CD8-positive, alpha-beta memory T cell (primary cell): Measurements from ENCODE around the gene OR2T5. TPM values are rescaled to one million over a fixed set of nuclear protein-coding genes. Genes with fewer than 3 reads are reported as not detected.
"Not testable (repeated sequence)": the region's sequence is repeated elsewhere in the genome, so short reads cannot be mapped to it uniquely, and the experiment has no call there.

Experiments used
- CTCF ChIA-PET: fragments of 350-600 bp; sonication (Branson Sonifier 250); formaldehyde crosslinking; loops from one replicate; lab custom pipeline; 2021; ENCODE audit warnings: antibody characterized with exemption; lab: Charles Lee
- POLR2A ChIA-PET: fragments of 350-600 bp; sonication (Branson Sonifier 250); formaldehyde crosslinking; loops from one replicate; lab custom pipeline; 2021; ENCODE audit warnings: antibody characterized with exemption; lab: Charles Lee
- DNase-seq, 5 donors: peaks; one replicate each; pipeline versions ENCODE4 v3.0.0 to v3.0.0-alpha.2; 2020 to 2022; ENCODE audit warnings: mixed read lengths in 1 of 5
- H3K27ac ChIP-seq: one replicate; pipeline ENCODE4 v1.7.0; 2013; ENCODE audit warnings: low read depth, mild to moderate bottlenecking, low read length, moderate library complexity
- H3K27me3 ChIP-seq: 2 replicates; pipeline ENCODE4 v1.7.0; 2013; ENCODE audit warnings: low read length, mild to moderate bottlenecking; ENCODE audit not compliant: insufficient read depth, poor library complexity, severe bottlenecking
- H3K36me3 ChIP-seq: 2 replicates; pipeline ENCODE4 v1.7.0; 2013; ENCODE audit warnings: mild to moderate bottlenecking, low read length, moderate library complexity; ENCODE audit not compliant: insufficient read depth
- H3K4me1 ChIP-seq: 2 replicates; pipeline ENCODE4 v1.7.0; 2013; ENCODE audit warnings: mild to moderate bottlenecking, low read length, moderate library complexity; ENCODE audit not compliant: insufficient read depth
- H3K4me3 ChIP-seq: 2 replicates; pipeline ENCODE4 v1.7.0; 2013; ENCODE audit warnings: mild to moderate bottlenecking, low read length
- H3K9me3 ChIP-seq: 2 replicates; pipeline ENCODE4 v1.7.0; 2013; ENCODE audit warnings: mild to moderate bottlenecking, low read length
- H3K27ac Mint-ChIP-seq, 8 donors: one replicate each; pipeline ENCODE4 v1.8.0; 2020 to 2021; ENCODE audit warnings: mixed read lengths in 8 of 8, mild to moderate bottlenecking in 6 of 8, inconsistent platforms in 3 of 8, moderate library complexity in 3 of 8
- H3K27me3 Mint-ChIP-seq, 2 donors: one replicate each; pipeline ENCODE4 v1.8.0; 2020 to 2021; ENCODE audit warnings: mixed read lengths in 2 of 2, mild to moderate bottlenecking in 1 of 2, moderate library complexity in 1 of 2
- H3K36me3 Mint-ChIP-seq, 3 donors: one replicate each; pipeline ENCODE4 v1.8.0; 2020 to 2021; ENCODE audit warnings: mixed read lengths in 3 of 3, inconsistent platforms in 1 of 3, mild to moderate bottlenecking in 1 of 3
- H3K4me1 Mint-ChIP-seq, 3 donors: one replicate each; pipeline ENCODE4 v1.8.0; 2020 to 2021; ENCODE audit warnings: mixed read lengths in 3 of 3, inconsistent platforms in 1 of 3, mild to moderate bottlenecking in 1 of 3
- H3K4me3 Mint-ChIP-seq, 7 donors: one replicate each; pipeline ENCODE4 v1.8.0; 2020 to 2021; ENCODE audit warnings: mixed read lengths in 7 of 7, mild to moderate bottlenecking in 6 of 7, moderate library complexity in 4 of 7, inconsistent platforms in 2 of 7
- H3K9me3 Mint-ChIP-seq, 5 donors: one replicate each; pipeline ENCODE4 v1.8.0; 2020 to 2022; ENCODE audit warnings: mixed read lengths in 5 of 5, mild to moderate bottlenecking in 3 of 5, moderate library complexity in 2 of 5, inconsistent platforms in 1 of 5
- polyA plus RNA-seq: library from polyadenylated mRNA; unstranded; fragments of 300-500 nt; fragmentation: Illumina TruSeq; gene quantifications from one replicate; pipeline ENCODE4 v1.2.3, GENCODE V29; 2021
- total RNA-seq, 2 experiments: library from RNA; stranded (reverse); gene quantifications; one replicate each; pipeline ENCODE4 v1.2.3, GENCODE V29; 2021

OR2T5 gene, protein sequence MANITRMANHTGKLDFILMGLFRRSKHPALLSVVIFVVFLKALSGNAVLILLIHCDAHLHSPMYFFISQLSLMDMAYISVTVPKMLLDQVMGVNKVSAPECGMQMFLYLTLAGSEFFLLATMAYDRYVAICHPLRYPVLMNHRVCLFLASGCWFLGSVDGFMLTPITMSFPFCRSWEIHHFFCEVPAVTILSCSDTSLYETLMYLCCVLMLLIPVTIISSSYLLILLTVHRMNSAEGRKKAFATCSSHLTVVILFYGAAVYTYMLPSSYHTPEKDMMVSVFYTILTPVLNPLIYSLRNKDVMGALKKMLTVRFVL
- total RNA-seq (not detected), polyA plus RNA-seq (not detected)

DNA sequence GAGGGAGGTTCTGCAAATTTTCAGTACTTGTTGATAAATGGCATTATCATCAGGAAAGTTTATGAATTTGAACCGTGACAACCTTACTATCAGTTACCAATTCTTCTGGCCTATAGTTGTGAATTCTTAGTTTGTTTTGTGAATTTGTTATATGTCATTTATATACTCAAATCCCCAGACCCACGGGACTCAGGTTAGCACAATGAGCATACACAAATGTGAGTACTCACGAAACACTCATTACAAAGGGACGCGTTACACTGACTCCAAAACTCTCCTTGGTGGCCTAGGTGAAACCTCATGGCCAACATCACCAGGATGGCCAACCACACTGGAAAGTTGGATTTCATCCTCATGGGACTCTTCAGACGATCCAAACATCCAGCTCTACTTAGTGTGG, at the start of gene OR2T5:
TSS of gene OR2T5 (plus strand) at position 301 of the 400 bp plus-strand sequence. CDS start at position 301, 0 bp downstream.
- DNase-seq, H3K27ac ChIP-seq, H3K27me3 ChIP-seq, H3K4me1 ChIP-seq, CTCF ChIA-PET, H3K36me3 ChIP-seq, H3K27ac Mint-ChIP-seq, H3K4me3 Mint-ChIP-seq, H3K4me3 ChIP-seq, H3K27me3 Mint-ChIP-seq, H3K9me3 ChIP-seq, H3K4me1 Mint-ChIP-seq, POLR2A ChIA-PET, H3K36me3 Mint-ChIP-seq, H3K9me3 Mint-ChIP-seq: not testable (repeated sequence)

DNA sequence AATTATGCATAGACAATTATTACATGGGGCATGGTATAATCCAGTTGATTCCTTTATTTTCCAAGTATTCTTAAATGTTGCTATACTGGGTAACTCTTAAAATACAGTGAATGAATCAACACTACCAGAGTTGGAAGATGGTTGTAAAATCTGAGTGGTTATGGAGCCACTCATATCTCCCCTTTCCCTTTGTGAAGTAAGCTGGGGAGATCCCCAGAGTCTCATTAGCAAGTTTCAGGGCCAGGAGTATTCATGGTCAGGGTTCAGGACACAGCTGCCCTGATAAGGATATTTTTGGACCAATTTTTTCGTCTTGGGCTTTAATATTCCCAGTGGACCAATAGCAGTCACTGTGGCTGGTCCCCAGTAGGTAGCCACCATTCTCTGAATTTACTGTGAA, 49.7 kb upstream of the OR2T5 start:
- POLR2A ChIA-PET, H3K36me3 ChIP-seq, CTCF ChIA-PET, H3K27ac ChIP-seq, H3K9me3 ChIP-seq, H3K4me1 Mint-ChIP-seq, H3K4me3 ChIP-seq, H3K4me3 Mint-ChIP-seq, DNase-seq, H3K4me1 ChIP-seq, H3K9me3 Mint-ChIP-seq, H3K27ac Mint-ChIP-seq, H3K27me3 ChIP-seq, H3K27me3 Mint-ChIP-seq, H3K36me3 Mint-ChIP-seq: not testable (repeated sequence)

DNA sequence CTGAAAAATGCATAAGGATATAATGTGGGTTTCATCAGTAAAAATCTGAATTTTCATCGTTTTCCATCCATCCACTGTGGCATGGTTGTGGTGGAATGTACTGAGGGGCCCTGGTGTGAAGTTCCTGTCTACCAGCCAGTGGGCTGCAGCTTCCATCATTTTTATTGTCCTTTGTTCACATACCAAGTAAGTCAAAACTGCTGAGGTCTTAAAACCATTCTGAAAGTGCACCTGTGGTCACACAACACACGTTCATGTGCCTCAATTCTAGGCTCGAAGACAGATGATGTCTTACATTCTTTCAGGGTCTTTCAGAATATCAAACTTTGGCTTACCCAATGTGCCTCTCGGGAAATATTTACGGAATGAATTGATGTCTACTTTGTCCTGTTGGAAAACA, 49.1 kb upstream of the OR2T5 start:
- H3K27ac ChIP-seq, H3K27me3 Mint-ChIP-seq, CTCF ChIA-PET, DNase-seq, H3K4me3 ChIP-seq, H3K9me3 ChIP-seq, H3K4me1 Mint-ChIP-seq, H3K9me3 Mint-ChIP-seq, H3K4me1 ChIP-seq, H3K27ac Mint-ChIP-seq, H3K36me3 Mint-ChIP-seq, H3K36me3 ChIP-seq, H3K27me3 ChIP-seq, POLR2A ChIA-PET, H3K4me3 Mint-ChIP-seq: not testable (repeated sequence)

DNA sequence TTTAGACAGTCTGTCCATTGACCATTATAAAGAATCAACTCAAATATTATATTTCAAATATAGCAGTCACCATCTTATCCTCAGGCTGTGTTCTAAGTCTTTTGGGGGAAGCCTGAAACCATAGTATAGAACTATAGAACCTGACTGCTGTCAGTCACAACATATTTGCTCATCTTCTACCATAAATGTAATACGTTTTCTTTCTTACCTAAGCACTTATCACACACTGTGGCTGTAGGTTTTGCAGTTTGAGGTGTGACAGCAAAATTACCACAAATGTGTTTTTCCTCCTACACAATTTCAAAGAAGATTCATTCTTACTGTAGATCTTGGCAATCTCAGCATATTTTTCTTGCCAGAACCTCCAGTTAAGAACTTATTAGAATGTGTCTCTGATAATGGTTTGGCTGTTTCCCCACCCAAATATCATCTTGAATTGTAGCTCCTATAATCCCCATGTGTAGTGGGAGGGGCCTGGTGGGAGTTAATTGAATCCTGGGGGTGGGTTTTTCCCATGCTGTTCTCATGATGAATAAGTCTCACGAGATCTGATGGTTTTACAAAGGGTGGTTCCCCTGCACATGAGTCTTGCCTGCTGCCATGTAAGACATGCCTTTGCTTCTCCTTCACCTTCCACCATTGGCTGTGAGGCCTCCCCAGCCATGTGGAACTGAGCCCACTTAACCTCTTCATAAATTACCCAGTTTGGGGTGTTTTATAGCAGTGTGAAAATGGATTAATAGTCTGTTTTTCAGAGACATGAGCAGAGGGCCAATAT, 45.7 kb upstream of the OR2T5 start:
- DNase-seq, H3K27me3 ChIP-seq, H3K27ac ChIP-seq, H3K36me3 Mint-ChIP-seq, H3K4me3 Mint-ChIP-seq, H3K36me3 ChIP-seq, H3K9me3 Mint-ChIP-seq, H3K4me3 ChIP-seq, H3K4me1 Mint-ChIP-seq, H3K9me3 ChIP-seq, POLR2A ChIA-PET, H3K4me1 ChIP-seq, H3K27ac Mint-ChIP-seq, CTCF ChIA-PET: not testable (repeated sequence)
- H3K27me3 Mint-ChIP-seq = peaks cover 0 to 11% of the 10 kb centered on the region in 2 donors

DNA sequence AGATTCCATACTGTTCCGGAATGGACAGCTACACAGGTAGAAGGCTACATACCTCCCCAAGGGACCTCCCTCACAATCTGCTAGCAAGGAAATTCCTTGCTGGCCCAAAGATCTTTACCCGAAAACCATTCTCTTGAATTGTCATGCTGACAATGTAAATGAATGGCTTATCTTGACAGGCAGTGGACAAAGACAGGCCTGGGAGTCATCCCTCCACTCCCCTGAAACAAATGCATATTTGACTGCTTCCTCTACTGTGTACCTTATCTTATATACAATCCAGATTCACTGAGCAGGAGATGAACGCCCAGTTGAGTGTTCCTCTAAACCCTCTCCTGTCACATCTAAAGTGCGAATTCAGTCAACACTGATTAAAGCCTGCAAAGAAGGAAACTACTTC, 43.8 kb upstream of the OR2T5 start:
- H3K4me3 Mint-ChIP-seq, POLR2A ChIA-PET, H3K4me3 ChIP-seq, DNase-seq, H3K27ac ChIP-seq, H3K9me3 ChIP-seq, H3K4me1 ChIP-seq, H3K9me3 Mint-ChIP-seq, H3K4me1 Mint-ChIP-seq, H3K27me3 ChIP-seq, H3K36me3 ChIP-seq, CTCF ChIA-PET, H3K36me3 Mint-ChIP-seq, H3K27ac Mint-ChIP-seq: not testable (repeated sequence)
- H3K27me3 Mint-ChIP-seq = peaks cover 0 to 11% of the 10 kb centered on the region in 2 donors

DNA sequence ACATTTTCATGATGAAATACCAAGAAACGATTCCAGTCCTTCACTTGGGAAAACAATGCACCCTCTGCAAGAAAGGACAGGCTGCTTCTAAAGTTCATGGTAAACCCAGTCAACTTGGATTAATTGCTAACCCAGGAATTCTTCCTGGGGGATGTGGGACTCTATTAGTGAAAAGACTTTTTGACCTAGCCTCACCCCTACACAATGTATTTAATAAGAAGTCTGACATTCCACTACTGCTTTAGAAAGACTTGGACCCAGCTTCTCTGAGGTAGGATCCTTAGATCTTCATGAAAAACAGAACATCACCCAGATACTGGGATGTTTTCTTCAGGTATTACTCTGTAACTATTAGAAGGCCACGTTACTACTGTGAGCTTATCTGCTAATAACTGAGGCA, 43.0 kb upstream of the OR2T5 start, which contains the start of gene OR2T2:
TSS of gene OR2T2 (plus strand) at position 239 of the 400 bp plus-strand sequence. CDS start 7,161 bp downstream, outside the sequence.
- Mint-ChIP-seq H3K27ac (peak within 1 kb of the TSS in 1 of 8 donors; percentile 88), H3K27me3 (peaks cover 0 to 11% of the 10 kb centered on the region in 2 donors)
- POLR2A ChIA-PET, H3K36me3 Mint-ChIP-seq, H3K9me3 ChIP-seq, H3K36me3 ChIP-seq, H3K4me1 ChIP-seq, H3K9me3 Mint-ChIP-seq, CTCF ChIA-PET, H3K4me3 Mint-ChIP-seq, H3K4me1 Mint-ChIP-seq, H3K27ac ChIP-seq, DNase-seq, H3K27me3 ChIP-seq, H3K4me3 ChIP-seq: not testable (repeated sequence)

DNA sequence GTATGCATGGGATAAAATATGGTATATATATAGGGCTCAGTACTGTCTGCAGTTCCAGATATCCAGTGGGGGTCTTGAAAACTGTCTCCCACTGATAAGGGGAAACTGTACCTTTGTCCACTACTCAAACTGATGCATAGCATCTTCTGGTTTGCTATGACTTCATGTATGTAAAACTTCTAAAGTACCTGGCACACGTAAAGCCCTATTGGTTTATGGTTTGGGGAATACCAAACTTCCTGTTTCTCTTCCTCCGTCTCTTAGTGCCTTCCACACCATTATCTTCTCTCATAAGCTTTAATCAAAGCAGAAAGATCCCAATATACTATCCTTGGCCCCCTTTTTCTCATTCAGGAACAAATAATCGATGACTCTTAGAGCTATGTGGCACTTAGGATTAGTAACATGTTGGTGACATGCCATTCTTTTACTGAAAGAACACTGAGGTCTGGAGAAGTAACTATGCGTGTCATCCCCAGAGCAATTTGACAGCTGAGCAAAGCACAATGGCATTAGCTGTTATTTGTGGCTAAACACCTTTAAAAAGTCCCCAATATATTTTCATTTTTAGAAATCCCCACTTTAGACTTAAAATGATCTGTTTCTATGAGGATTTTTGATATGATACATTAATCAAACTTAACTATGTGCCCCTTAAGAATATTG, 39.8 kb upstream of the OR2T5 start:
- H3K27ac Mint-ChIP-seq, DNase-seq, H3K4me1 ChIP-seq, H3K36me3 Mint-ChIP-seq, H3K4me3 ChIP-seq, H3K4me3 Mint-ChIP-seq, CTCF ChIA-PET, POLR2A ChIA-PET, H3K9me3 Mint-ChIP-seq, H3K9me3 ChIP-seq, H3K27me3 ChIP-seq, H3K27me3 Mint-ChIP-seq, H3K4me1 Mint-ChIP-seq, H3K27ac ChIP-seq, H3K36me3 ChIP-seq: not testable (repeated sequence)

DNA sequence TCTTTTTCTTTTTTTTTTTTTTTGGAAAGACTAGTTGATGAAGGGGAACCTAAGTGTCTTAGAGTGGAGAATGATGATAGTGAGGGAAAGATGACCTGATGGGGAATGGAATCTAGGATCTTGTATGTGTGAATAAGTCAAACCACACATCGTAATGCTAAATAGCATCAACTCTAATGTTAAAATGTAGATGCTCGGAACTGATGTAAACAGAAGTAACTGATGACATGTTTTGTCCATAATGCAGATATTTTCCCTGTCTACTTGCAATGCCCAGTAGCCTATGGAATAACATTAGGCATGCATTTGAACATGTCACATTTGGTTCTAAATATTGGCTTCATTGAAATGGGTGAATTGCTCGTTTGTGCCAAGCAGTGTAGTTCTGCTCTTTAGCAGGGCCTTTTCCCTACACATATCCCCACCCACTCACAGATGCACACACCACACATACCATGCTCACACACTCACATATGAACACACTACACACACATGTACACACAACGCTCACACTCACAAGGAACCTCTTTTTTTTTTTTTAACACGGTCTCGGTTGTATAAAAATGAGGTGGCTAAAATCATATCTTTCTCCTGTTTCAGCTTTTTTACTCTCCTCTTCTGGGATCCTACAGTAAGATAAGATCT, 38.4 kb upstream of the OR2T5 start:
- H3K27me3 ChIP-seq, H3K9me3 Mint-ChIP-seq, H3K4me3 Mint-ChIP-seq, POLR2A ChIA-PET, H3K36me3 ChIP-seq, H3K4me3 ChIP-seq, H3K9me3 ChIP-seq, H3K27ac ChIP-seq, H3K4me1 ChIP-seq, CTCF ChIA-PET, H3K36me3 Mint-ChIP-seq, H3K4me1 Mint-ChIP-seq, DNase-seq, H3K27ac Mint-ChIP-seq, H3K27me3 Mint-ChIP-seq: not testable (repeated sequence)
